Parathyroid adenoma (tissue), 2 donors: ENCODE measurements around the gene RABAC1.
A peak's percentile ranks its signal among the peaks of the same experiment; 100 is the strongest.
"Not testable (repeated sequence)": the region's sequence is repeated elsewhere in the genome, so short reads cannot be mapped to it uniquely, and the experiment has no call there.

Source experiments
- H2AFZ ChIP-seq: fragments of 300-600 bp; sonication (generic); one replicate; pipeline ENCODE4 v1.7.0; 2017; ENCODE audit warnings: antibody characterized with exemption, mild to moderate bottlenecking
- H3K27ac ChIP-seq: fragments of 300-600 bp; sonication (generic); one replicate; pipeline ENCODE4 v1.7.0; 2017
- H3K27me3 ChIP-seq: fragments of 300-600 bp; sonication (generic); one replicate; pipeline ENCODE4 v1.7.0; 2017; ENCODE audit warnings: low read length; ENCODE audit not compliant: control insufficient read depth, insufficient read depth
- H3K36me3 ChIP-seq: fragments of 300-600 bp; sonication (generic); one replicate; pipeline ENCODE4 v1.7.0; 2017; ENCODE audit warnings: low read length; ENCODE audit not compliant: control insufficient read depth, insufficient read depth
- H3K4me1 ChIP-seq: fragments of 300-600 bp; sonication (generic); one replicate; pipeline ENCODE4 v1.7.0; 2017; ENCODE audit warnings: control low read depth
- H3K4me2 ChIP-seq: fragments of 300-600 bp; sonication (generic); one replicate; pipeline ENCODE4 v1.7.0; 2017; ENCODE audit warnings: low read length
- H3K4me3 ChIP-seq: fragments of 300-600 bp; sonication (generic); one replicate; pipeline ENCODE4 v1.7.0; 2017; ENCODE audit warnings: low read depth, low read length
- H3K79me2 ChIP-seq: fragments of 300-600 bp; sonication (generic); one replicate; pipeline ENCODE4 v1.7.0; 2017; ENCODE audit warnings: control low read depth
- H3K9ac ChIP-seq: fragments of 300-600 bp; sonication (generic); one replicate; pipeline ENCODE4 v1.7.0; 2017; ENCODE audit warnings: mild to moderate bottlenecking
- H3K9me3 ChIP-seq: fragments of 300-600 bp; sonication (generic); one replicate; pipeline ENCODE4 v1.7.0; 2017; ENCODE audit warnings: low read length; ENCODE audit not compliant: control insufficient read depth
- CTCF ChIP-seq: fragments of 300-600 bp; sonication (generic); IDR thresholded peaks from one replicate; pipeline ENCODE4 v1.7.0; 2017; ENCODE audit warnings: antibody characterized with exemption, mild to moderate bottlenecking
- donor health status: primary hyperparathyroidism.

RABAC1 gene

GRCh38 chr19:41993612-41994483 lies 34.7 kb upstream of the RABAC1 start, which contains the start of gene ATP1A3:
ATP1A3 (minus strand) TSS chr19:41994230; CDS start chr19:41994076, 154 bp downstream.
- no peaks in the 10 kb centered on the region for H3K36me3 ChIP-seq
- H3K27me3 ChIP-seq = no peaks in the 10 kb centered on the region
- H3K4me1 ChIP-seq = peaks cover 28% of the 10 kb centered on the region
- no peak for TF ChIP-seq CTCF
- peak within 1 kb of the TSS; percentile 61 for H3K27ac ChIP-seq
- H3K79me2 ChIP-seq = no peaks in the 10 kb centered on the region
- H3K4me2 ChIP-seq = peak within 1 kb of the TSS; percentile 62
- H3K9ac ChIP-seq = peak within 1 kb of the TSS; percentile 32
- H3K4me3 ChIP-seq = peak within 1 kb of the TSS; percentile 22
- no peaks in the 10 kb centered on the region for H3K9me3 ChIP-seq
- peak within 1 kb of the TSS; percentile 84 for H2AFZ ChIP-seq

GRCh38 chr19:41991925-41992569 lies 32.9 kb upstream of the RABAC1 start:
- not testable (repeated sequence) for H3K9ac ChIP-seq, H3K9me3 ChIP-seq, H3K4me3 ChIP-seq, H3K27ac ChIP-seq, H3K36me3 ChIP-seq, H3K27me3 ChIP-seq, H3K79me2 ChIP-seq, H2AFZ ChIP-seq, H3K4me2 ChIP-seq
- peaks cover 18% of the 10 kb centered on the region for H3K4me1 ChIP-seq

GRCh38 chr19:41991025-41991424 lies 31.9 kb upstream of the RABAC1 start:
- H2AFZ ChIP-seq = no peak overlapping the region
- no peak overlapping the region for H3K4me3 ChIP-seq
- H3K27me3 ChIP-seq = no peaks in the 10 kb centered on the region
- TF ChIP-seq CTCF = no peak
- H3K4me2 ChIP-seq = no peak overlapping the region
- H3K36me3 ChIP-seq = no peaks in the 10 kb centered on the region
- H3K27ac ChIP-seq = peak overlapping the region; percentile 9
- no peak overlapping the region for H3K9ac ChIP-seq
- H3K9me3 ChIP-seq = no peaks in the 10 kb centered on the region
- peaks cover 8% of the 10 kb centered on the region for H3K4me1 ChIP-seq
- no peaks in the 10 kb centered on the region for H3K79me2 ChIP-seq

- Histone ChIP-seq H3K9ac (no peak overlapping the region), H3K27me3 (no peaks in the 10 kb centered on the region), H3K36me3 (no peaks in the 10 kb centered on the region), H3K4me1 (peaks cover 7% of the 10 kb centered on the region), H3K79me2 (no peaks in the 10 kb centered on the region), H2AFZ (no peak overlapping the region), H3K4me2 (no peak overlapping the region), H3K27ac (peak overlapping the region; percentile 9), H3K9me3 (no peaks in the 10 kb centered on the region), H3K4me3 (no peak overlapping the region)
- TF ChIP-seq CTCF = no peak
Measured at GRCh38 chr19:41990615-41991014, 31.5 kb upstream of the RABAC1 start.

GRCh38 chr19:41990028-41990427 lies 30.9 kb upstream of the RABAC1 start:
- peaks cover 7% of the 10 kb centered on the region for H3K4me1 ChIP-seq
- no peak overlapping the region for H3K27ac ChIP-seq
- no peak overlapping the region for H2AFZ ChIP-seq
- H3K4me2 ChIP-seq = no peak overlapping the region
- no peaks in the 10 kb centered on the region for H3K36me3 ChIP-seq
- no peaks in the 10 kb centered on the region for H3K27me3 ChIP-seq
- no peak overlapping the region for H3K9ac ChIP-seq
- H3K9me3 ChIP-seq = no peaks in the 10 kb centered on the region
- no peak for TF ChIP-seq CTCF
- H3K4me3 ChIP-seq = no peak overlapping the region
- no peaks in the 10 kb centered on the region for H3K79me2 ChIP-seq
